ENCODE measurements around the gene BBLN.
A peak's percentile ranks its signal among the peaks of the same experiment; 100 is the strongest.
"Not testable (repeated sequence)": the region's sequence is repeated elsewhere in the genome, so short reads cannot be mapped to it uniquely, and the experiment has no call there.

BBLN gene, protein sequence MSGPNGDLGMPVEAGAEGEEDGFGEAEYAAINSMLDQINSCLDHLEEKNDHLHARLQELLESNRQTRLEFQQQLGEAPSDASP
- total RNA-seq, result 15.1 to 40.2 (median 26.8) reads per million in 4 donors

DNA sequence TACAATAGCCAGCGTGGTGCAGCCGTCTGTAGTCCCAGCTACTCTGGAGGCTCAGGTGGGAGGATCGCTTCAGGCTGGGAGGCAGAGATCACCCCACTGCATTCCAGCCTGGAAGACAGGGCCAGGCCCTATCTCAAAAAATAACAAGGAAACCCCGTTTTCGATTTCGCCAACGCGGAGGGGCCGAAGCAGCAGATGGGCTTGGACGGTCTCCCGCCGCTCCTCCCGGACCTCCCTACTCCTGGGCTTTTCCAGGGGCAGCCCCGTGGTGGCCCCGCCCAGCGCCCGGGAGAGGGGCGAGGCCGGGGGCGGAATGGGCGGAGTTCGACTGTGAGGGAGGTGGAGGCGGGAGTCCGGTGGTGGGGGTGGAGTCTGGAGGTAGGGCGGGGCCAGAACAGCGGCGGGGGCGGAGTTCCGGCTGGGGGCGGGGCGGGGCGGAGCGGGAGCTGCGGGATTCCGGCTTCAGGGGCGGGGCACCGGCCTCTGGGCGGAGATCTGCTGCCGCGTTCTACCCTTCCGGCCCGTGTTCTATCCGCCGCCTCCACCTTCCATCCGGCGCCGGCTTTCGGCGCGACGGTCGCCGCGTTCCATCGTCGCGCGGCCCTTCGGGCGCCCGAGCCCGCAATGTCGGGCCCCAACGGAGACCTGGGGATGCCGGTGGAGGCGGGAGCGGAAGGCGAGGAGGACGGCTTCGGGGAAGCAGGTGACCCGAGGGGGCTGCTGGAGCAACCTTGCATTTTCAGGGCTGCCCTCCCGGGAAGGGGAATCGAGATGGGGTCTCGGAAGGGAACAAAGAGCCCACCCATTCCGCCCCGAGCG is at the start of gene BBLN:
Gene BBLN (plus strand): TSS at position 482 of the 819 bp plus-strand sequence. CDS start 143 bp downstream, at position 625.
- DNase-seq, result peak; percentile 87 to 93 (median 91)

DNA sequence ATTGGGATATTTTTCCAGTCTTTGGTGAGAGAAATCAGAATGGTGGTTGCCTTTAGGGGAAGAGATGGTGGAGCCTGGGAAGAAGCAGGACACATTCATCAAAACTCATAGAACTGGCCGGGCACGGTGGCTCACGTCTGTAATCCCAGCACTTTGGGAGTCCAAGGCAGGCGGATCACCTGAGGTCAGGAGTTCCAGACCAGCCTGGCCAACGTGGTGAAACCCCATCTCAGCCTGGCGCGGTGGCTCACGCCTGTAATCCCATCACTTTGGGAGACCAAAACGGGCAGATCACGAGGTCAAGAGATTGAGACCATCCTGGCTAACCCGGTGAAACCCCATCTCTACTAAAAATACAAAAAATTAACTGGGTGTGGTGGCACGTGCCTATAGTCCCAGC is 48.3 kb upstream of the BBLN start:
- DNase-seq, result not testable (repeated sequence)

DNA sequence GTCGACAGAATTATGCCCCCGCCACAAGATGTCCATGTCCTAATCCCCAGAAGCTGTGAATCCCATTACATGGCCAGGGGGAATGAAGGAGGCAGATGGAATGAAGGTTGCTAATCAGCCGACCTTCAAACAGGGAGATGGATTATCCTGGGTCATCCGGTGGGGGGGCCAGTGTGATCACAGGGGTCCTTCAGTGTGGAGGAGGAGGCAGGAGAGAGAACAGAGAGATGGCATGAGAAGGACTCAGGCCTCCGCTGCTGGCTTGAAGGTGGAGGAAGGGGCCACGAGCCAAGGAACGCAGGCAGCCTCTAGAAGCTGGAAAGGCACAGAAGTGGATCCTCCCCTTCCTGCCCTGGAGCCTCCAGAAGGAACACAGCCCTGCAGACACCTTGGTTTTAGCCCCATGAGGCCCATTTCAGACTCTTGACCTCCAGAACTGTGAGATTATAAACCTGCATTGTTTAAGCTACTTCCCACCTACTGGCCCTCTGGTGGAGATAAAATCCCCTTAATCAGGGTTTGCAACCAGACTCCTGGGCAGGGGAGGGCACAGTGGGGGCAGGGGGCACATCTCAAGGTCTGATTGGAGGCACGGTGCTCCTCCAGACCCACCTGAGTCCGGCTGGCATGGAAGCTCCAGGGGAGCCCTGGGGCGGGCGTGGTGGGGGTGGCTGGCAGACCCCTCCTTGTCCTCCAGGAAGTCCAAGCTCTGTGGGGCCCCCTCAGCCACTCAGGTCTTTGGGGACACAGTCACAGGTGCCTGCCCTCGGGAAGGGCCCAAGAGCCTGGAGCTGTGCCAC is 46.3 kb upstream of the BBLN start:
- no peak for DNase-seq

DNA sequence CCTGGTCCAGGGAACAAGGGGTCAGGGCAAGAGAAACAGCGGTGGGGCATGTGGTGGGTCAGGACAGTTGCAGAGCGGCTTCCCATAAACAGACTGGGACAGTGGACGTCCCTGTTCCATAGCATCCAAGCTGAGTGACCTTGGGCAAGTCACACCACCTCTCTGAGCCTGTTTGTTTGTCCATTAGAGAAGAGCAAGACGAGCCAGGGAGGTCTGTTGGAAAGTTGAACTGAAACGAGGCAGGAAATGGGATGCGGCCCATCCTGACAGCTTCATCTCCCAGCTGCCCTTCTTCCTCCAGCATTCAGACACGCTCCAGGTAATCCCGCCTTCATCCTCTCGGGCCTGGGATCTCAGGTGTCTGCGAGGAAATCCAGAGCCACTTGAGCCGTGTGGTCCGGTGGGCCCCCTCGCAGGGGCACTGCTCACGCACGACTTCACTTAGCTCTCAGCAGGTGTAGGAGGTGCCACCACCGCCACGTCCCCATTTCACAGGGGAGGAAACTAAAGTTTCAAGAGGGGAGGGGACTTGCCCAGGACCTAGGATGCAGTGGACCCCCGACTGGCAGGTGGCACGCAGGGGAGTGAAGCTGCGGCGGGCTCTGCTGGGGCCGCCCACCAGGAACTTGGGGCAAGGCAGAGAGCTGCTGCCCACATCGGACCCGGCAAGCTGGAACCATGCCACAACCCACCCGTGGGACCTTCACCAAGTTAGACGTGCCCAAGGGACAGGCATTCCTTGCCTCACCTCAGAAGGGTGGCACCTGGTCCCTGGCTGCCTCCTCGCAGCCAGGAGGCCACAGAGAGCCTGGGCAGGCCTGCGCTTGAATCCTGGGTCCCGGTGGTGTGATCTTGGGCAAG is 45.5 kb upstream of the BBLN start:
- DNase-seq, result no peak

DNA sequence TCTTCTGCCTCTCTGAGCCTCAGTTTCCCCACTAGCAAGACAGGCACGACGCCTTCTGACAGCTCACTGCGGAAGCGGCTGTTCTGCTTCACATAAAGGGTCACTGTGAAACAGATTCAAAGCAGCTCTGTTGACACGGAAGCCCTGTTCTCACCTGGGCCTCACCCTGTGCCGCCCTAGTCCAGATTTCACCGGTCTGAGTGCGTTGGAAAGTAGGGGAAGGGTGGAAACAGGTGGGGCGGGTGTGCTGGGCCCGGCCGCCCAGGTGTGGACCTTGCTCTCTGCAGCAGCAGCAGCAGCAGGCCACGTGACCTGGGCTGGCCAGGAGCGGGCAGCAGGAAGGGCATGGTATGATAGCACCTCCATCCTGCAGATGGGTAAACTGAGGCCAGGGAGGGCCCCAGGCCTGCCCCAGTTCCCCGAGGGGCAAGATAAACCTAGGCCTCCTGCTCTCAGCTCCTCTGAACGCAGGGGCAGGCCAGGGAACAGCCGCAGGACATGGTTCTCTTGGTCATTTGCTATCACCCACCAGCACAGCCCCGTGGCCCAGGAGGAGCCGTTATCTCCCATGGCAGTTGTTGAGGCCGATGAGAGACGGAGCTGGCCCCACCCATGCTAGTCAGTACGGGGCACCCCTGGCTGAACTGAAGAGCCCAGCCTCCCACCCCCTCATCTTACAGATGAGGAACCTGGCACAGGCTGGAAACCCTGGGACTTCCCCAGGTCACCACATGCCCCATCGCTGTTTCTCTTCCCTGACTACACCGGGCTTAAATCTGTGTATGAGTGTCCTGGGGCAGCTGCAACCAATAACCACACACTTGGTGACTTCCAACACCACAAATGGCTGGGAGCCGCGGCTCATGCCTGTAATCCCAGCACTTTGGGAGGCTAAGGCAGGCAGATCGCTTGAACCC is 44.6 kb upstream of the BBLN start:
- DNase-seq, result no peak

DNA sequence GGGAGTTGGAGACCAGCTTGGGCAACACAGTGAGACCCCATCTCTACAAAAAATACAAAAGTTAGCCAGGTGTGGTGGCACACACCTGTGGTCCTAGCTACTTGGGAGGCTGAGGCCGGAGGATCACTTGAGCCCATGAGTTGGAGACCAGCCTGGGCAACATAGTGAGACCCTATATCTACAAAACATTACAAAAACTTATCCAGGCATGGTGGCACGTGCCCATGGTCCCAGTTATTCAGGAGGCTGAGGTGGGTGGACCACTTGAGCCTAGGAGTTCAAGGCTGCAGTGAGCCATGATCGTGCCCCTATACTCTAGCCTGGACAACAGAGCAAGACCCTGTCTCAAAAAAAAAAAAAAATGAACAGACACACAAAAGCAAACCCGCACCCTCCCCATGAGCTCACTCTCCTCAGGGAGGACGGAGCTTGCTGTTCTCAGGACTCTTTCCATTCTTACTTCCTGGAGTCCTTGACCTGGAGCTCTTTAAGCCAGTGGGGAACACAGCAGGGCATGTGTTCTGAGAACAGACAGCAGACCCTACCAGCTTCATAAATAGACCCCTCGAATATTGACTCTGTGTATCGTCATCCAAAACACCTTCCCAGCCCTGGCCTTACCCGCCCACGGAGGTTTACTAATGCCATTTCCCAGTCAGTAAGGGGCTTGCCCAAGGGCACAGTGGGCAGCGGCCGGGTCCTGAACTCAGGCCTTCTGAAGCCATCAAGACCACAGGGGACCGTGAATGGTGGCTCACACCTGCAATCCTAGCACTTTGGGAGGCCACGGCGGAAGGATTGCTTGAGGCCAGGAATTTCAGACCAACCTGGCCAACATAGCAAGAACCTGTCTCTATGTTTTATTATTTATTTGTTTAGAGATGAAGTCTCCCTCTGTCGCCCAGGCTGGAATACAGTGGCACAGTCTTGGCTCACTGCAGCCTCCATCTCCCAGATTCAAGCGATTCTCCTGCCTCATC is 43.7 kb upstream of the BBLN start:
- DNase-seq, result no peak

DNA sequence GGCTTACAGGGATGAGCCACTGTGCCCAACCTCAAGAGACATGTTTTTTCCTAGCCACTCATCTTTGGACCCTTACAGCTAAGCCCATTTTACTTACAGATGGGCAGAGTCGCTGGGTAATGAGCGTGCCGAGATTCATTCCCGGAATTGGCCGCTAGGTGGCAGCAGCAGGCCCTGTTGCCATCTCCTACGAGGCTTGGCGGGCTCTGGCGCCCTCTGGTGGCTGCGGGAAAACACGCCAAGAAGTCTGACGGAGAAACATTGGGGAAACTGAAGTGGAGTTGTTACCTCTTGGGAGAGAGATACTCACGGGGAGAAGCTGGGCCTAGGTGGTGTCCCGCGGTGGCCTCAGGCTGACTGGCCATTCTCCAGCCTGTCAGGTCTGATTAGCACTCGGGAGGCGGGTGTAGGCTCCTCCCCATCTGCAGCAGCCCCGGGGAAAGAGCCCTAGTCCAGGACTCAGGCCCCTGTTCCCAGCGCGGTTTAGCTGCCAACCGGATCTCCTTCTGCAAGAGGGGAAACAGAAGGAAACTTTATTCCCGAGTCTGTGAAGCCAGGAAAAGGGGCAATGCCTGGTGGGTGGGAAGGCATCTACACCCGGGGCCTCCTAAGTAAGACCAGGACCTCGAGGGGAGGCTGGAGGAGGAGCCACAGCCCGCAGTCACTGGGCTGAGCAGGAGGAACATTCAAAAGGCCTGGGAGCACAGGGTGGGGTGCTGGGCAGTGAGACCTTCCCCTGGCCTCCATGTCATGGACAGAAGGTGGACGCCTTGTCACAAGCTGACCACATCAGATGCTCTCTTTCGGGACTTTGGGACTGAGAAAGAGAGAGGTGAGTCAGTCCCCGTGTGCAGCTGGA is 42.2 kb upstream of the BBLN start:
- DNase-seq, result peak; percentile 89 to 97 (median 90)

DNA sequence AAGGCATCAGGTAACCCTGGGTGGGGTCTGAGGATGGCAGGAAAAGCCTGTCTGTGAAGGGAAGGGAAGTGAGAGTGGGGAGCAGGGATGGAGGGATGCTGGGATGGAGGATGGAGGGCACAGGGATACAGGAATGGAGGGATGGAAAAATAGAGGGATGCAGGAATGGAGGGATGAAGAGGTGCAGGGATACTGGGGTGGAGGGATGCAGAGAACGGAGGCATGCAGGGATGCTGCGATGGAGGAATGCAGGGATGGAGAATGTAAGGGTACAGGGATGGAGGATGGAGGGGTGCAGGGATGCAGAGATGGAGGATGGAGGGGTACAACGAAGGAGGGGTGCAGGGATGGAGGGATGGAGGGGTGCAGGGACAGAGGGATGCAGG is 41.6 kb upstream of the BBLN start:
- no peak for DNase-seq

DNA sequence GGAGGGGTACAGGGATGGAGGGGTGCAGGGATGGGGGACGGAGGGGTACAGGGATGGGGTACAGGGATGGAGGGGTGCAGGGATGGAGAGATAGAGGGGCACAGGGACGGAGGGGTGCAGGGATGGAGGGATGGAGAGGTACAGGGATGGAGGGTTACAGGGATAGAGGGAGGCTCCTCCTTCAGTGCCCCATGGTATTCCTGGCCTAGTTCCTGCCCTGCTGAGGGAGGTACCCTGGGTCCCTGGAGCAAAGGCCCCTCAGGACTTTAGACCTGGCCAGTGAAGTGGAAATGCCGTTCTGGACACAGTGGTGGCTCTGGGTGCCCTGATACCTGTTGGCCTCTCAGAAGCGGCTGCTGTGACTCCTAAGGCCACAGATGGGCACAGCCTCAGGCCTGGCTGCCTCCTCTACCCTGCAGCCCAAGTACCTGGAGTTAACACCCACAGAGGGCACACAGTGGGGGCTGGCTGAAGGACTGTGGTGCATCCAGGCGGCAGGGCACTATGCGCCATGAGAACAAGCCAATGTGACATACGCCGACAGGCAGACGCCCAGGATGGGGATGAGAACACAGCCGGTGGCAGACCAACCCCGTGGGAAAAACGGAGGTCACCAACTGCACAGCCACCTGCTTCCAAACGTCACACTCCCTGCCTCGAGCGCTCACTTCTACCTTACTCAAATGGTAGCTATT is 40.9 kb upstream of the BBLN start:
- no peak for DNase-seq

DNA sequence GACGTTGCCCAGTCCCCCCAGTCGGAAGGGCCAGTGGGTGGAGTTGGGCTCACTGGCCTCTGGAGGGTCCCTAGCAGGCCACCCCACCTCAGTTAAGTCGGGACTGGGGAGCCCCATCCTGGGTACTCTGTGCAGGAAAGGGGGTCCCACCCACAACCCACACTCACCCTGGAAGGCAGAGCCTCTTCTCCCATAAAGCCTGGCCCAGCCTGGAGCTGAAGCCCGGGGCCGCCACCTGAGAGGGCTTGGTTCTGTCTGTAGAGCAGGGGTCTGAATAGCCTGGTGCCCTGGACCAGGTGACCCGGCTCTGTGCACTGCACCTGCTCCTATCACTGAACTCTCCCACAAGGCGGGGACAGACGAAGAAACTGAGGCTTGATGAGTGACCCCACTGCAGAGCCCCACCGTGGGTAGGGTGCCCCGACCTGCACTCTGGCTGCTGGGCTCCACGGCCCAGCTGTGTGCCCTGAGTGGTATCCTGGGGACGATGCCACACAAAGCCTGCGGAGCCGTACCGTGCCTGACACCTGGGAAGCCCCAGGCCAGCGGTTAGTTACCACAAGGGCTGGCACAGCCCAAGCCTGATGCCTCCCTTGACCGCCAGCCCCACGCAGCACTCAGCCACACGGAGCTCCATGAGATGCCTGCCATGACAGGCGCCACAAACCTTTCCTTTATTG is 39.9 kb upstream of the BBLN start:
- no peak for DNase-seq

DNA sequence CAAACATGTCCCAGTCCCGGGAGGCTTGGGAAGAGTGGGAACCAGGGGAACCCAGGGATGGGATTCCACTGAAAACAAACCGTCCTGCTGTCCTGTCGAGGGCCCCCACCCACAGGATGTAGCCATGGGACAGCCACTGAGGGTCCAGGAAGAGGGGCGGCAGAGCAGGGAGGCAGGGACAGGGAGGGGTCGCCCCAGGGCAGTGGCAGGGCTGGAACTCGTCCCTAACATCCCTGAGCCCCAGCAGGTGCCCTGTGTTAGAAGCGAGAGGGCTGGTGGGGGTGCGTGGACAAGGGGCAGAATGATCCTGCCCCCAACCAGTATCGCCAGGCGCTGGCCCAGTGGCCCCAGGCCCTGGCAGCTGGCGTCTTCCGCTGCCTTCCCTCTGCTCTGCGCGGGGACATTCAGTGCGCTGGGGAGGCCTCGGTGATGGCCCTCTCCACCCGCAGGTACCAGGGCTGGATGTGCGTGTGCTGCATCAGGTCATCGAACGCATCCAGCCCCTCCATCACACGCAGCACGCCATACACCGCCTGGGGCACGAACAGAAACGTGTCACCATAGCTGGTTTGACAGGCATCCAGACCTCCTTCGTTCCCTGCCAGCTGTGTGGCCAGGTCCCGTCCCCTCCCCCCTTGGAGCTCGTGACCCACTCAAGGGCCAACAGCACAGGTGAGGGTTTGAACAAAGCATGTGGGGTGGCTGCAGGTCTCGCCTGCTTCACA is 39.2 kb upstream of the BBLN start:
- no peak for DNase-seq

DNA sequence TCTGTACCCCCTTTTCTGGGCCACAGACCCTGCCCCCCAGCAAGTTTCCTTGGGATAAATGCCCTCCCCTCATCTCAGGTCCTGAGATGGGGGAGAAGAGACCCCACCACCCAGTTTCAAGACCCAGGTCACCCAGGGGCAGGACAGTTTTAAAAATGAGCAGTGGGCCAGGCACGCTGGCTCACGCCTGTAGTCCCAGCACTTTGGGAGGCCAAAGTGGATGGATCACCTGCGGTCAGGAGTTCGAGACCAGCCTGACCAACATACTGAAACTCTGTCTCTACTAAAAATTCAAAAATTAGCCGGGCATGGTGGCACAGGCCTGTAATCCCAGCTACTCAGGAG is 38.6 kb upstream of the BBLN start:
- no peak for DNase-seq

DNA sequence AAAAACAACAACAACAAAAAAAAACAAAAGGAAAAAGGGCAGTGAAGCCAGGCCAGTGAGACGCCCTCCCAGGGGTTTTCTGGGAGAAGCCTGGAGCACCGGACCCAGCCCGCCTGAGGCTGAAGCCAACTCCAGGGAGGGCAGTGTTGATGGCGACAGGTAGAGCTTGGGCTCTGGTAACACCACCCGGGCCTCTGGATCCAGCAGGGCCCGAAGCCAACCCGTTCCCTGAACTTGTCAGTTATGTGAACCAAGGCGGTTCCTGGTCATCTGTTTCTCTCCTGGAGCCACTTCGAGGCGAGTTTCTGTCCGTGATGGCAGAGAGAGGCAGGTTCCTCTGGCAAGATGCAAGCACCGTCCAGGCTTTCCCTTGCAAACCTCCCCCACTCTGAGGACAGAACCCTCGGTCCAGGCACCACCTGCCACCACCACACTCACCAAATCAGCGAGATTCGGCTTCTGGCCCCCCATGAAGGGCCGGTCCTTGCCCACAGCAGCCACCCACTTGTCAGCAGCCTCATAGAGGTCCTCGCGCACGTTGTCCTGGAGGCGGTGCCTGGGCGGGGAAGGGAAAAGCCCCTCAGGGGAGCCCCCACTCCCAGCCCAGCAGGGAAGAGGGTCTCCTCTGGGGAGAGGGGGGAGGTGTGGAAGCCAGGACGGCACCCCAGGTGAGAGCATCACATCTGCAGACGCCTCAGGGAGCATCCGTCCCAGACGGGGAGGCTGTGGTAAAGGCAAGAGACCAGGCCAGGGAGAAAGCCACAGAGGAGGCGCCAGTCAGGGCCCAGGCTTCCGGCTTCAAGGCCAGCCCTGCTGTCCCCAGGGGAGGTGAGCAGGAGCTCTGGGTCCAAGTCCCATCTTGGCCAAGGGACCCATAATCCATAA is 37.9 kb upstream of the BBLN start:
- DNase-seq, result no peak

DNA sequence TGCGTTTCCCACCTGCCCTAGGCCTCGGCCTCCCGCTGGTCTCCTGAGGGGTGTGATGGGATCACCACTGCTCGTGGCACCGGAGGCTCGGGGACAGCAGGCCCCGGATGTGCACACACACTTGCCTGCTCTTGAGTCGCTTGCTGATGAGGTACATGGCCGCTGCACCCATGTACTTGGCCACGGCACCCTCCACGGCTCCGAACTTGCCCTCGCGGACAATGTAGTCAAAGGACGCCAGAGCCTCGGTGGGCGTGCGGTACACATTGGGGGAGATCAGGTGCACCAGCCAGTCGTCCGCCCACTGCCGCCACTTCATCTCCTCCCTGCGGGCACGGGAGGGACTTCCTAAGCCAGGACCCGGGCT is 37.3 kb upstream of the BBLN start:
- DNase-seq, result no peak

DNA sequence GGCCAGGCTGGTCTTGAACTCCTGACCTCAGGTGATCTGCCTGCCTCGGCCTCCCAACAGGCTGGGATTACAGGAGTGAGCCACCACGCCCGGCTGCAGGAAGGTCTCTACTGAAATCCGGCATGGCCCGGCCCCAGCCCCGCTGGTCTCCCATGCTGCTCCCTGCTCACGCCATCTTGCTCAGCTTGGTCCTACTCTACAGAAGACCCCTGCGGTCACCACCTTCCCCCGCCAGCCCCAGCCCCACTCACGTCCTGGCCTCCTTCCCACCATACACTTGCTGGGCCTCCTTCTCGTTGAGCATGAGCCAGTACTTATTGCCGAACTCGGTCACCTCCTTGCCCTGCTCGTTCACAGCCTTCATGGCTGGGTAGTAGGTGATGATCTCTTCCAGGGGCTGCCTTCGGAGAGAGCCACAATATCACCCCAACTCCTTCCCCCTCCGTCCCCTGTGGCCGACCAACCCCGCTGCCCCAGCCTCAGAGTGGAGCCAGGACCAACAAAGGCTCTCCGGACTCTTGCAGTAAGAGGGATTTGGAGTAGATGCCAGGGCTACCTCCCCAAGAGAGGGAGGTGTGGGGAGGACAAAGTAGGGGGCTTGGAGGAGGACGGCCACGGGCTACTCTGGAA is 36.5 kb upstream of the BBLN start:
- DNase-seq, result no peak

DNA sequence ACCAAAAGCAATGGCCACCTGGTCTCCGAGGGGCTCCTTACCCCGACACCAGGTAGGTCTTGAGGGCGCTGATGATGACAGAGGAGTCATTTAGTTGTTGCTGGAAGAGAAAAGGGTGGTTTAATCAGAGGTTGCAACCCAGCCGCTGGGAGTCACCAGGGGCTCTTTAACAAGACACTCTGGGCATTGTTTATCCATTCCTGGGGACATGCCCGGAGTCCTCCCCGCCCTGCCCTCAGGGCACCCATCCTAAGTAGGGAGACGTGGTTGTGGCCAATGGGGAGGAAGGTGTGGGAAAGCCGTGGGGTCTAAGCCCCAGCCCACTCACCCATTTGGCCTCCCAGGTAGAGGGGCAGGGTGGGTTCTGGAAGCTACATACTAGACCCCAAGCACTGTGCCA is 35.6 kb upstream of the BBLN start:
- no peak for DNase-seq

All from T-helper 1 cell (primary cell).